Gastroesophageal sphincter (tissue), 3 donors: ENCODE data around the gene MEOX2.

ENCODE experiments used
- POLR2A ChIP-seq, 2 donors: fragments of 450-650 bp; IDR thresholded peaks; one replicate each; pipeline ENCODE4 v1.6.1; 2017; ENCODE audit warnings: antibody characterized with exemption in 2 of 2, mild to moderate bottlenecking in 2 of 2, moderate library complexity in 1 of 2
- POLR2AphosphoS5 ChIP-seq: sonication (generic); formaldehyde crosslinking; IDR thresholded peaks from one replicate; pipeline ENCODE4 v1.6.1; 2017; ENCODE audit warnings: antibody characterized with exemption
- TF ChIP-seq, protein P1 (sequence below), 4 experiments: fragments of 200-600 bp in 2 of 4; fragments of 450-650 bp in 2 of 4; sonication (generic) in 1 of 4; IDR thresholded peaks; one replicate each; pipeline ENCODE4 v1.5.1; 2017 to 2019; ENCODE audit warnings: antibody characterized with exemption in 4 of 4, mild to moderate bottlenecking in 2 of 4, moderate library complexity in 2 of 4

GRCh38 chr7:15729746-15730145, 43.3 kb upstream of the MEOX2 start:
- TF ChIP-seq, protein P1, sequence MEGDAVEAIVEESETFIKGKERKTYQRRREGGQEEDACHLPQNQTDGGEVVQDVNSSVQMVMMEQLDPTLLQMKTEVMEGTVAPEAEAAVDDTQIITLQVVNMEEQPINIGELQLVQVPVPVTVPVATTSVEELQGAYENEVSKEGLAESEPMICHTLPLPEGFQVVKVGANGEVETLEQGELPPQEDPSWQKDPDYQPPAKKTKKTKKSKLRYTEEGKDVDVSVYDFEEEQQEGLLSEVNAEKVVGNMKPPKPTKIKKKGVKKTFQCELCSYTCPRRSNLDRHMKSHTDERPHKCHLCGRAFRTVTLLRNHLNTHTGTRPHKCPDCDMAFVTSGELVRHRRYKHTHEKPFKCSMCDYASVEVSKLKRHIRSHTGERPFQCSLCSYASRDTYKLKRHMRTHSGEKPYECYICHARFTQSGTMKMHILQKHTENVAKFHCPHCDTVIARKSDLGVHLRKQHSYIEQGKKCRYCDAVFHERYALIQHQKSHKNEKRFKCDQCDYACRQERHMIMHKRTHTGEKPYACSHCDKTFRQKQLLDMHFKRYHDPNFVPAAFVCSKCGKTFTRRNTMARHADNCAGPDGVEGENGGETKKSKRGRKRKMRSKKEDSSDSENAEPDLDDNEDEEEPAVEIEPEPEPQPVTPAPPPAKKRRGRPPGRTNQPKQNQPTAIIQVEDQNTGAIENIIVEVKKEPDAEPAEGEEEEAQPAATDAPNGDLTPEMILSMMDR (IDR thresholded peaks at IDR 0.05), result no peak
- TF ChIP-seq POLR2A (IDR thresholded peaks at IDR 0.05) (no peak), POLR2AphosphoS5 (no peak)
